GM20000 (cell line): ENCODE results near the gene TM4SF20.
"Not testable (repeated sequence)": the region's sequence is repeated elsewhere in the genome, so short reads cannot be mapped to it uniquely, and the experiment has no call there.

Source experiments
- DNase-seq: peaks from one replicate; pipeline ENCODE4 v3.0.0; 2012; ENCODE audit warnings: low spot score
- CTCF ChIP-seq: IDR thresholded peaks from 2 replicates; pipeline ENCODE4 v1.5.1; 2012; ENCODE audit warnings: mild to moderate bottlenecking, control low read depth; ENCODE audit errors: extremely low read depth, missing control alignments

Gene TM4SF20

GRCh38 chr2:227386630-227387029, 7.5 kb upstream of the TM4SF20 start:
- TF ChIP-seq CTCF = no peak

GRCh38 chr2:227383686-227384085, 4.6 kb upstream of the TM4SF20 start:
- no peak for DNase-seq
- no peak for TF ChIP-seq CTCF

More at GRCh38 chr2:227386630-227387029, 7.5 kb upstream of the TM4SF20 start:
- DNase-seq = no peak

GRCh38 chr2:227382241-227382835, 3.2 kb upstream of the TM4SF20 start:
- not testable (repeated sequence) for DNase-seq

GRCh38 chr2:227378371-227378782, 729 bp downstream of the TM4SF20 start:
- TF ChIP-seq CTCF = no peak
- no peak for DNase-seq

- DNase-seq = no peak
- TF ChIP-seq CTCF = no peak
These were observed 1.4 kb downstream of the TM4SF20 start for GRCh38 chr2:227377467-227378351.

GRCh38 chr2:227376656-227377396, 2.3 kb downstream of the TM4SF20 start:
- DNase-seq = no peak
- TF ChIP-seq CTCF = no peak

- TF ChIP-seq CTCF = no peak
- DNase-seq = no peak
These were observed 4.9 kb downstream of the TM4SF20 start for GRCh38 chr2:227374158-227374557.
